Measurements from ENCODE around the gene ZBTB33.

- TF ChIP-seq CTCF (IDR thresholded peaks at IDR 0.05; ENCODE audit: poor library complexity, severe bottlenecking) (peak; percentile 65), POLR2AphosphoS5 (IDR thresholded peaks at IDR 0.05) (no peak), EZH2 (IDR thresholded peaks at IDR 0.05; ENCODE audit: borderline replicate concordance, insufficient read depth, low read length, poor library complexity, severe bottlenecking) (no peak), REST (IDR thresholded peaks at IDR 0.05; ENCODE audit: borderline replicate concordance) (no peak)
Observed at GRCh38 chrX:120213438-120214265, 37.0 kb upstream of the ZBTB33 start.
